ENCODE results near the gene IGFN1.

- TF ChIP-seq CTCF (conservative IDR thresholded peaks at IDR 0.05) = no peak
- TF ChIP-seq EZH2 (IDR thresholded peaks at IDR 0.05; ENCODE audit: low read depth) = no peak
These were observed 84.1 kb downstream of the IGFN1 start for GRCh38 chr1:201274616-201275252.
